Endothelial cell of umbilical vein (primary cell): ENCODE results near the gene CDC37L1. TPM values are rescaled to one million over a fixed set of nuclear protein-coding genes. Genes with fewer than 3 reads are reported as not detected.

ENCODE experiments used
- BruUV-seq: library from RNA; stranded (reverse); fragments of 400-500 nt; replicated peaks from 2 replicates; lab custom pipeline; 2021; lab: Mats Ljungman, UMichigan
- CTCF ChIA-PET: fragments of 300-600, 350-600 bp; sonication (Branson Sonifier 250); formaldehyde crosslinking; loops from one replicate; lab custom pipeline; 2021; ENCODE audit warnings: antibody characterized with exemption, inconsistent platforms; lab: Charles Lee
- POLR2A ChIA-PET: fragments of 300-600, 350-600 bp; sonication (Branson Sonifier 250); formaldehyde crosslinking; loops from one replicate; lab custom pipeline; 2021; ENCODE audit warnings: antibody characterized with exemption, inconsistent platforms; lab: Charles Lee
- DNase-seq: peaks from one replicate; pipeline ENCODE4 v3.0.0-alpha.2; 2011; ENCODE audit warnings: low read depth, low spot score
- FAIRE-seq: peaks from 2 replicates; lab custom pipeline; 2011; peaks lifted over from hg19 to GRCh38; lab: Jason Lieb, UNC
- H2AFZ ChIP-seq: 2 replicates; pipeline ENCODE4 v1.6.0; 2012; ENCODE audit warnings: low read depth, low read length, control low read depth, inconsistent platforms
- H3K27ac ChIP-seq: 2 replicates; pipeline ENCODE4 v1.5.1; 2011; ENCODE audit warnings: low read depth, mild to moderate bottlenecking, control low read depth, low read length, moderate library complexity; ENCODE audit not compliant: insufficient read depth
- H3K27me3 ChIP-seq, 2 experiments: 2 replicates each; pipeline versions ENCODE4 v1.6.0 to v1.6.1; 2011; ENCODE audit warnings: low read length in 2 of 2, mixed read lengths in 1 of 2; ENCODE audit not compliant: control insufficient read depth in 2 of 2, insufficient read depth in 2 of 2
- H3K36me3 ChIP-seq, 2 experiments: 2 replicates in 1 of 2; 3 replicates in 1 of 2; pipeline ENCODE4 v1.5.1; 2011; ENCODE audit warnings: low read length in 2 of 2, mild to moderate bottlenecking in 1 of 2, moderate library complexity in 1 of 2; ENCODE audit not compliant: control insufficient read depth in 2 of 2, insufficient read depth in 2 of 2; ENCODE audit errors: extremely low read depth in 1 of 2
- H3K4me1 ChIP-seq: 3 replicates; pipeline ENCODE4 v1.5.1; 2011; ENCODE audit warnings: mild to moderate bottlenecking, low read length; ENCODE audit not compliant: control insufficient read depth, insufficient read depth; ENCODE audit errors: extremely low read depth
- H3K4me2 ChIP-seq: 2 replicates; pipeline ENCODE4 v1.6.1; 2011; ENCODE audit warnings: low read length, control low read depth, mixed read lengths; ENCODE audit not compliant: insufficient read depth
- H3K4me3 ChIP-seq, 3 experiments: fragments of 200-600 bp in 1 of 3; sonication (generic), shearing (Covaris generic) in 1 of 3; replicated peaks in 1 of 3; 2 replicates each; pipeline ENCODE4 v1.5.1; 2011 to 2016; ENCODE audit warnings: control low read depth in 3 of 3, low read length in 3 of 3, mild to moderate bottlenecking in 2 of 3, inconsistent platforms in 1 of 3, low read depth in 1 of 3, moderate library complexity in 1 of 3; ENCODE audit not compliant: insufficient read depth in 1 of 3
- H3K79me2 ChIP-seq: 2 replicates; pipeline ENCODE4 v1.6.0; 2012; ENCODE audit warnings: low read length, inconsistent platforms; ENCODE audit not compliant: control insufficient read depth, insufficient read depth
- H3K9ac ChIP-seq: replicated peaks from 2 replicates; pipeline ENCODE3; 2011; ENCODE audit warnings: low read length, control low read depth; ENCODE audit not compliant: insufficient read depth; ENCODE audit errors: extremely low read depth
- H3K9me1 ChIP-seq: replicated peaks from 3 replicates; pipeline ENCODE4 v1.6.0; 2011; ENCODE audit warnings: mild to moderate bottlenecking, low read length; ENCODE audit not compliant: control insufficient read depth, insufficient read depth; ENCODE audit errors: extremely low read depth
- H3K9me3 ChIP-seq: replicated peaks from 2 replicates; pipeline ENCODE4 v1.5.1; 2012; ENCODE audit warnings: low read length, inconsistent platforms; ENCODE audit not compliant: control insufficient read depth, insufficient read depth
- H4K20me1 ChIP-seq: replicated peaks from 2 replicates; pipeline ENCODE3; 2011; ENCODE audit warnings: mild to moderate bottlenecking, low read length; ENCODE audit not compliant: control insufficient read depth, insufficient read depth; ENCODE audit errors: extremely low read depth
- CTCF ChIP-seq, 2 donors: IDR thresholded peaks; 1 replicate in 1 of 2; 2 replicates in 1 of 2; pipeline ENCODE4 v1.5.1; 2011; ENCODE audit warnings: low read length in 2 of 2, mild to moderate bottlenecking in 2 of 2, moderate library complexity in 2 of 2, control low read depth in 1 of 2, inconsistent platforms in 1 of 2, low read depth in 1 of 2; ENCODE audit not compliant: insufficient read depth in 1 of 2; ENCODE audit errors: extremely low read depth in 1 of 2
- EZH2 ChIP-seq: IDR thresholded peaks from 2 replicates; pipeline ENCODE4 v1.6.1; 2012; ENCODE audit warnings: borderline replicate concordance, low read depth, mild to moderate bottlenecking, moderate library complexity, low read length, inconsistent platforms; ENCODE audit not compliant: severe bottlenecking
- FOS ChIP-seq: IDR thresholded peaks from 2 replicates; pipeline ENCODE4 v1.6.1; 2011; ENCODE audit warnings: mild to moderate bottlenecking, low read length, moderate library complexity, borderline replicate concordance; ENCODE audit not compliant: insufficient read depth
- GATA2 ChIP-seq: IDR thresholded peaks from 2 replicates; pipeline ENCODE4 v1.7.0; 2011; ENCODE audit warnings: low read depth, mild to moderate bottlenecking, moderate library complexity, mixed read lengths, low read length; ENCODE audit not compliant: insufficient read length, insufficient read depth
- JUN ChIP-seq: IDR thresholded peaks from 2 replicates; pipeline ENCODE4 v1.6.1; 2011; ENCODE audit warnings: borderline replicate concordance, low read depth; ENCODE audit not compliant: insufficient read length, insufficient read depth
- MYC ChIP-seq: IDR thresholded peaks from one replicate; pipeline ENCODE4 v1.6.1; 2011; ENCODE audit warnings: mild to moderate bottlenecking, low read depth, low read length
- POLR2A ChIP-seq: IDR thresholded peaks from 2 replicates; pipeline ENCODE4 v1.6.1; 2012; ENCODE audit warnings: low read depth, mild to moderate bottlenecking, control low read depth, low read length
- POLR2AphosphoS5 ChIP-seq: IDR thresholded peaks from 2 replicates; pipeline ENCODE4 v1.6.1; 2012; ENCODE audit warnings: low read depth, mild to moderate bottlenecking, control low read depth, low read length, moderate library complexity; ENCODE audit not compliant: insufficient read depth
- dilution Hi-C: fragments of 300-500 bp; cut with MboI; formaldehyde crosslinking; loops from one replicate; pipeline ENCODE4 v1.15.0; 2019; ENCODE audit warnings: low sequenced_read_pairs; ENCODE audit not compliant: extremely low pct_ligation_motif_present
- intact Hi-C: fragments of 100-400 bp; cut with micrococcal nuclease; formaldehyde crosslinking; loops from one replicate; pipeline ENCODE4 v1.10.0; 2022
- polyA plus RNA-seq, 4 experiments: library from polyadenylated mRNA; depleted of rRNA in 3 of 4; stranded (reverse) in 3 of 4; unstranded in 1 of 4; fragments of >200 nt; gene quantifications; 2 replicates each; pipeline versions ENCODE4 v1.2.1 to v1.2.3, GENCODE V29; 2011 to 2012; ENCODE audit warnings: missing spikeins in 1 of 4
- total RNA-seq: library from RNA; stranded (reverse); gene quantifications from 2 replicates; pipeline ENCODE4 v1.2.3, GENCODE V29; 2021
- TF ChIP-seq, protein P1 (sequence below): IDR thresholded peaks from 2 replicates; pipeline ENCODE4 v1.6.1; 2011; ENCODE audit not compliant: insufficient read depth, insufficient read length

CDC37L1 gene
- total and polyA plus RNA-seq, 2 donors (not counting 3 experiments of a cell fraction or from before 2014, with no cell fraction given) = 2.6 to 6.8 TPM

- no peaks in the 10 kb centered on the region for H4K20me1 ChIP-seq
- TF ChIP-seq, protein P1, sequence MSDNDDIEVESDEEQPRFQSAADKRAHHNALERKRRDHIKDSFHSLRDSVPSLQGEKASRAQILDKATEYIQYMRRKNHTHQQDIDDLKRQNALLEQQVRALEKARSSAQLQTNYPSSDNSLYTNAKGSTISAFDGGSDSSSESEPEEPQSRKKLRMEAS = no peak
- TF ChIP-seq JUN (no peak), FOS (no peak), EZH2 (no peak), POLR2AphosphoS5 (no peak), MYC (no peak), GATA2 (no peak), POLR2A (no peak), CTCF (IDR thresholded peaks at IDR 0.05; ENCODE audit: extremely low read depth in 1 of 2, insufficient read depth in 1 of 2, low read depth in 1 of 2, low read length in 2 of 2) (no peak)
- no peaks in the 10 kb centered on the region for H3K4me1 ChIP-seq
- no peaks in the 10 kb centered on the region for H3K27me3 ChIP-seq
- FAIRE-seq (no peak), DNase-seq (no peak)
- no peak overlapping the region for H3K4me2 ChIP-seq
- CTCF ChIA-PET = no interaction called here
- dilution Hi-C loops = no loop called here
- H3K27ac ChIP-seq = no peak overlapping the region
- peaks cover 9% of the 10 kb centered on the region in 2 experiments for H3K36me3 ChIP-seq
- H3K79me2 ChIP-seq = no peaks in the 10 kb centered on the region
- H3K9ac ChIP-seq = no peak overlapping the region
- POLR2A ChIA-PET = no interaction called here
- no peaks in the 10 kb centered on the region for H3K9me3 ChIP-seq
- H3K4me3 ChIP-seq = no peak overlapping the region
- no peak overlapping the region for H2AFZ ChIP-seq
- intact Hi-C loops = no loop called here
- no TSS peak for BruUV-seq
- no peaks in the 10 kb centered on the region for H3K9me1 ChIP-seq
Measured at GRCh38 chr9:4721736-4722135, 42.4 kb downstream of the CDC37L1 start.
